ENCODE measurements around the gene TNFRSF21.

Gene TNFRSF21

GRCh38 chr6:47290124-47290834, 19.4 kb downstream of the TNFRSF21 start:
- peak overlapping the region in 1 of 3 experiments; percentile 32 for H3K27ac Mint-ChIP-seq
- peaks cover 18% of the 10 kb centered on the region for H3K36me3 Mint-ChIP-seq (ENCODE audit: low read depth)
- TF ChIP-seq CTCF (IDR thresholded peaks at IDR 0.05; ENCODE audit: unreplicated experiment in 3 of 3): no peak
- no peaks in the 10 kb centered on the region for H3K27me3 Mint-ChIP-seq (ENCODE audit: low read depth)
- H3K9me3 Mint-ChIP-seq: no peaks in the 10 kb centered on the region
- H3K4me3 Mint-ChIP-seq: no peak overlapping the region
- H3K4me1 Mint-ChIP-seq: peaks cover 4% of the 10 kb centered on the region

GRCh38 chr6:47288267-47289090, 21.2 kb downstream of the TNFRSF21 start:
- H3K9me3 Mint-ChIP-seq: no peaks in the 10 kb centered on the region
- no peaks in the 10 kb centered on the region for H3K27me3 Mint-ChIP-seq (ENCODE audit: low read depth)
- H3K27ac Mint-ChIP-seq: no peak overlapping the region
- TF ChIP-seq CTCF (IDR thresholded peaks at IDR 0.05; ENCODE audit: unreplicated experiment in 3 of 3): no peak
- peaks cover 34% of the 10 kb centered on the region for H3K36me3 Mint-ChIP-seq (ENCODE audit: low read depth)
- no peak overlapping the region for H3K4me3 Mint-ChIP-seq
- no peaks in the 10 kb centered on the region for H3K4me1 Mint-ChIP-seq

GRCh38 chr6:47286301-47286700, 23.4 kb downstream of the TNFRSF21 start:
- Mint-ChIP-seq H3K27me3 (ENCODE audit: low read depth) (no peaks in the 10 kb centered on the region), H3K4me1 (no peaks in the 10 kb centered on the region), H3K36me3 (ENCODE audit: low read depth) (peaks cover 42% of the 10 kb centered on the region), H3K4me3 (no peak overlapping the region), H3K27ac (no peak overlapping the region), H3K9me3 (no peaks in the 10 kb centered on the region)
- TF ChIP-seq CTCF (IDR thresholded peaks at IDR 0.05; ENCODE audit: unreplicated experiment in 3 of 3): no peak

GRCh38 chr6:47283993-47284392, 25.7 kb downstream of the TNFRSF21 start:
- no peak overlapping the region for H3K27ac Mint-ChIP-seq
- no peak for TF ChIP-seq CTCF (IDR thresholded peaks at IDR 0.05; ENCODE audit: unreplicated experiment in 3 of 3)
- H3K36me3 Mint-ChIP-seq (ENCODE audit: low read depth): peaks cover 47% of the 10 kb centered on the region
- no peaks in the 10 kb centered on the region for H3K27me3 Mint-ChIP-seq (ENCODE audit: low read depth)
- H3K4me1 Mint-ChIP-seq: peaks cover 5% of the 10 kb centered on the region
- H3K4me3 Mint-ChIP-seq: no peak overlapping the region
- H3K9me3 Mint-ChIP-seq: no peaks in the 10 kb centered on the region

- no peak overlapping the region for H3K27ac Mint-ChIP-seq
- H3K9me3 Mint-ChIP-seq: peaks cover 8% of the 10 kb centered on the region
Measured at GRCh38 chr6:47278545-47278944, 31.2 kb downstream of the TNFRSF21 start.

More at GRCh38 chr6:47278545-47278944, 31.2 kb downstream of the TNFRSF21 start:
- no peak for TF ChIP-seq CTCF (IDR thresholded peaks at IDR 0.05; ENCODE audit: unreplicated experiment in 3 of 3)
- H3K4me1 Mint-ChIP-seq: peaks cover 5% of the 10 kb centered on the region
- peaks cover 57% of the 10 kb centered on the region for H3K36me3 Mint-ChIP-seq (ENCODE audit: low read depth)
- no peak overlapping the region for H3K4me3 Mint-ChIP-seq
- no peaks in the 10 kb centered on the region for H3K27me3 Mint-ChIP-seq (ENCODE audit: low read depth)

All from nephron (organoid).